HUES48 (cell line): Measurements from ENCODE around the gene CYFIP1.

Experiments
- H3K27ac ChIP-seq: one replicate; pipeline ENCODE4 v1.7.0; 2013; ENCODE audit warnings: low read depth, low read length, inconsistent platforms
- H3K27me3 ChIP-seq: 2 replicates; pipeline ENCODE4 v1.6.1; 2013; ENCODE audit warnings: mild to moderate bottlenecking, low read length; ENCODE audit not compliant: control insufficient read depth, insufficient read depth
- H3K36me3 ChIP-seq: 2 replicates; pipeline ENCODE4 v1.6.1; 2013; ENCODE audit warnings: low read length; ENCODE audit not compliant: control insufficient read depth, insufficient read depth
- H3K4me1 ChIP-seq: 2 replicates; pipeline ENCODE4 v1.6.1; 2013; ENCODE audit warnings: mild to moderate bottlenecking, low read length; ENCODE audit not compliant: control insufficient read depth, insufficient read depth
- H3K4me3 ChIP-seq: 2 replicates; pipeline ENCODE4 v1.5.1; 2013; ENCODE audit warnings: mild to moderate bottlenecking, low read depth, low read length
- H3K9ac ChIP-seq: 2 replicates; pipeline ENCODE4 v1.6.1; 2013; ENCODE audit warnings: mild to moderate bottlenecking, low read depth, low read length, moderate library complexity
- H3K9me3 ChIP-seq: 2 replicates; pipeline ENCODE4 v1.6.1; 2013; ENCODE audit warnings: low read length; ENCODE audit not compliant: control insufficient read depth, insufficient read depth

Gene CYFIP1

GRCh38 chr15:22888120-22888859, 91.9 kb downstream of the CYFIP1 start:
- no peak overlapping the region for H3K9ac ChIP-seq
- H3K27me3 ChIP-seq: no peaks in the 10 kb centered on the region
- no peaks in the 10 kb centered on the region for H3K9me3 ChIP-seq
- H3K4me3 ChIP-seq: no peak overlapping the region
- peaks cover 22% of the 10 kb centered on the region; the same call in 1 of the 2 replicates for H3K36me3 ChIP-seq
- H3K4me1 ChIP-seq: no peaks in the 10 kb centered on the region
- H3K27ac ChIP-seq: no peak overlapping the region

GRCh38 chr15:22887157-22887951, 92.8 kb downstream of the CYFIP1 start:
- H3K9me3 ChIP-seq: no peaks in the 10 kb centered on the region
- peaks cover 20% of the 10 kb centered on the region for H3K36me3 ChIP-seq
- no peaks in the 10 kb centered on the region for H3K27me3 ChIP-seq
- H3K4me3 ChIP-seq: no peak overlapping the region
- no peak overlapping the region for H3K27ac ChIP-seq
- no peaks in the 10 kb centered on the region for H3K4me1 ChIP-seq
- no peak overlapping the region for H3K9ac ChIP-seq

GRCh38 chr15:22885120-22885519, 95.0 kb downstream of the CYFIP1 start:
- peaks cover 28% of the 10 kb centered on the region for H3K36me3 ChIP-seq
- no peak overlapping the region for H3K9ac ChIP-seq
- H3K4me3 ChIP-seq: no peak overlapping the region
- H3K4me1 ChIP-seq: no peaks in the 10 kb centered on the region
- H3K27ac ChIP-seq: no peak overlapping the region
- H3K27me3 ChIP-seq: no peaks in the 10 kb centered on the region
- no peaks in the 10 kb centered on the region for H3K9me3 ChIP-seq

GRCh38 chr15:22884344-22884743, 95.8 kb downstream of the CYFIP1 start:
- Histone ChIP-seq H3K27ac (no peak overlapping the region), H3K4me3 (no peak overlapping the region), H3K9me3 (no peaks in the 10 kb centered on the region), H3K4me1 (no peaks in the 10 kb centered on the region), H3K27me3 (no peaks in the 10 kb centered on the region), H3K9ac (no peak overlapping the region), H3K36me3 (peaks cover 28% of the 10 kb centered on the region)

- no peak overlapping the region for H3K27ac ChIP-seq
- no peaks in the 10 kb centered on the region for H3K4me1 ChIP-seq
- H3K4me3 ChIP-seq: no peak overlapping the region
- H3K9me3 ChIP-seq: no peaks in the 10 kb centered on the region
- no peaks in the 10 kb centered on the region for H3K27me3 ChIP-seq
- no peak overlapping the region for H3K9ac ChIP-seq
- peaks cover 32% of the 10 kb centered on the region for H3K36me3 ChIP-seq
Observed at GRCh38 chr15:22883196-22883595, 97.0 kb downstream of the CYFIP1 start.

- H3K4me1 ChIP-seq: no peaks in the 10 kb centered on the region
- no peak overlapping the region for H3K27ac ChIP-seq
- peaks cover 37% of the 10 kb centered on the region for H3K36me3 ChIP-seq
- no peak overlapping the region for H3K4me3 ChIP-seq
- H3K27me3 ChIP-seq: no peaks in the 10 kb centered on the region
- no peaks in the 10 kb centered on the region for H3K9me3 ChIP-seq
- H3K9ac ChIP-seq: no peak overlapping the region
Observed at GRCh38 chr15:22881739-22882440, 98.3 kb downstream of the CYFIP1 start.

- H3K36me3 ChIP-seq: peaks cover 37% of the 10 kb centered on the region
- H3K27ac ChIP-seq: no peak overlapping the region
- no peaks in the 10 kb centered on the region for H3K27me3 ChIP-seq
- H3K4me1 ChIP-seq: no peaks in the 10 kb centered on the region
- H3K9ac ChIP-seq: no peak overlapping the region
- H3K4me3 ChIP-seq: no peak overlapping the region
- H3K9me3 ChIP-seq: no peaks in the 10 kb centered on the region
Observed at GRCh38 chr15:22880981-22881738, 99.0 kb downstream of the CYFIP1 start.

- Histone ChIP-seq H3K36me3 (peaks cover 37% of the 10 kb centered on the region), H3K4me3 (no peak overlapping the region), H3K27ac (no peak overlapping the region), H3K9ac (no peak overlapping the region), H3K27me3 (no peaks in the 10 kb centered on the region), H3K9me3 (no peaks in the 10 kb centered on the region), H3K4me1 (no peaks in the 10 kb centered on the region)
Observed at GRCh38 chr15:22880068-22880980, 99.8 kb downstream of the CYFIP1 start.

GRCh38 chr15:22878103-22878502, 102.1 kb downstream of the CYFIP1 start:
- Histone ChIP-seq H3K4me3 (no peak overlapping the region), H3K9me3 (no peaks in the 10 kb centered on the region), H3K36me3 (peaks cover 57% of the 10 kb centered on the region), H3K27ac (no peak overlapping the region), H3K4me1 (peaks cover 4% of the 10 kb centered on the region), H3K9ac (no peak overlapping the region), H3K27me3 (no peaks in the 10 kb centered on the region)

GRCh38 chr15:22877607-22878006, 102.6 kb downstream of the CYFIP1 start:
- Histone ChIP-seq H3K27me3 (no peaks in the 10 kb centered on the region), H3K9ac (no peak overlapping the region), H3K27ac (no peak overlapping the region), H3K4me3 (no peak overlapping the region), H3K4me1 (peaks cover 4% of the 10 kb centered on the region), H3K9me3 (no peaks in the 10 kb centered on the region), H3K36me3 (peaks cover 57% of the 10 kb centered on the region)
